K562 (cell line): ENCODE measurements around the gene TPD52L1. TPM values are rescaled to one million over a fixed set of nuclear protein-coding genes. Genes with fewer than 3 reads are reported as not detected.

Experiments
- GTF2E2 ChIP-seq: fragments of 200-800 bp; sonication (Bioruptor generic); IDR thresholded peaks from 2 replicates; pipeline ENCODE4 v1.6.1; 2016; ENCODE audit warnings: missing genetic modification characterization, missing compliant biosample characterization
- KAT7 ChIP-seq: sonication (generic); formaldehyde crosslinking; IDR thresholded peaks from 2 replicates; pipeline ENCODE4 v1.8.0; 2022; ENCODE audit warnings: missing genetic modification reagents, mild to moderate bottlenecking, borderline replicate concordance
- KLF13 ChIP-seq: fragments of 450-650 bp; IDR thresholded peaks from 2 replicates; pipeline ENCODE4 v1.6.1; 2016; ENCODE audit warnings: missing genetic modification characterization, low read depth, mild to moderate bottlenecking, missing compliant biosample characterization, moderate library complexity, borderline replicate concordance
- MED1 ChIP-seq: sonication (generic); formaldehyde crosslinking; IDR thresholded peaks from 2 replicates; pipeline ENCODE4 v1.8.1; 2023; ENCODE audit warnings: missing genetic modification reagents, borderline replicate concordance
- NCOA2 ChIP-seq, 2 experiments: fragments of 450-650 bp; IDR thresholded peaks; 2 replicates each; pipeline ENCODE4 v1.6.1; 2018; ENCODE audit warnings: mild to moderate bottlenecking in 2 of 2, moderate library complexity in 1 of 2; ENCODE audit not compliant: partially characterized antibody in 2 of 2
- PML ChIP-seq: IDR thresholded peaks from 2 replicates; pipeline ENCODE4 v1.6.1; 2012; ENCODE audit warnings: low read length, inconsistent platforms
- RBFOX2 ChIP-seq: fragments of 200-400 bp; formaldehyde crosslinking; IDR thresholded peaks from 2 replicates; pipeline ENCODE4 v1.6.1; 2017; ENCODE audit warnings: low read depth, mild to moderate bottlenecking, low read length, moderate library complexity
- RBM15 ChIP-seq: fragments of 200-400 bp; formaldehyde crosslinking; IDR thresholded peaks from 2 replicates; pipeline ENCODE4 v1.6.1; 2018; ENCODE audit warnings: mild to moderate bottlenecking, low read length, moderate library complexity; ENCODE audit not compliant: insufficient read depth
- SLC30A9 ChIP-seq: fragments of 250-450 bp; sonication (Bioruptor Pico); IDR thresholded peaks from 2 replicates; pipeline ENCODE4 v1.8.0; 2022; ENCODE audit warnings: mild to moderate bottlenecking, moderate library complexity
- SMC3 ChIP-seq: conservative IDR thresholded peaks from 2 replicates; pipeline ENCODE4 v1.6.1; 2011; ENCODE audit warnings: low read depth, low read length, improper control_type of control experiment; ENCODE audit not compliant: insufficient read depth
- TAL1 ChIP-seq: fragments of 450-650 bp; IDR thresholded peaks from 2 replicates; pipeline ENCODE4 v1.6.1; 2016; ENCODE audit warnings: mild to moderate bottlenecking
- U2AF1 ChIP-seq: fragments of 200-400 bp; formaldehyde crosslinking; optimal IDR thresholded peaks from 2 replicates; pipeline ENCODE3; 2017; ENCODE audit warnings: mild to moderate bottlenecking, low read depth, low read length, moderate library complexity
- ZC3H4 ChIP-seq: sonication (generic); formaldehyde crosslinking; IDR thresholded peaks from 2 replicates; pipeline ENCODE4 v1.9.0; 2021; ENCODE audit warnings: missing genetic modification reagents, borderline replicate concordance
- ZNF197 ChIP-seq: fragments of 200-800 bp; sonication (Bioruptor generic); IDR thresholded peaks from 2 replicates; pipeline ENCODE4 v1.6.1; 2016; ENCODE audit warnings: low read depth, missing genetic modification characterization, missing compliant biosample characterization
- ZNF764 ChIP-seq: fragments of 250-450 bp; sonication (Bioruptor Pico); IDR thresholded peaks from 2 replicates; pipeline ENCODE4 v1.4.0; 2020; ENCODE audit warnings: low read depth, mild to moderate bottlenecking, moderate library complexity
- polyA plus RNA-seq, 8 experiments: library from polyadenylated mRNA; depleted of rRNA in 4 of 8; stranded (reverse) in 5 of 8; unstranded in 3 of 8; fragments of >200 nt; fragmentation: Nextera tagmentation in 2 of 8; fragmentation: Illumina TruSeq in 1 of 8; extraction: Ambion mirVana in 2 of 8; extraction: Trizol in 1 of 8; gene quantifications; 2 replicates each; pipeline versions ENCODE4 v1.2.1 to v1.2.3, GENCODE V29; 2011 to 2014; ENCODE audit warnings: inconsistent platforms in 1 of 8, missing spikeins in 1 of 8
- total RNA-seq, 7 experiments: library from RNA; depleted of rRNA in 6 of 7; stranded (reverse); fragments of >200 nt in 6 of 7; fragmentation: Illumina TruSeq in 2 of 7; extraction: Trizol in 2 of 7; gene quantifications; 2 replicates each; pipeline versions ENCODE4 v1.2.1 to v1.2.3, GENCODE V29; 2011 to 2021; ENCODE audit warnings: low replicate concordance in 1 of 7
- TF ChIP-seq, protein P1 (sequence below), 2 experiments: IDR thresholded peaks; 2 replicates each; pipeline ENCODE4 v1.6.1; 2012; ENCODE audit warnings: improper control_type of control experiment in 2 of 2, low read depth in 2 of 2, low read length in 2 of 2, borderline replicate concordance in 1 of 2
- TF ChIP-seq, protein P2 (sequence below), 2 experiments: IDR thresholded peaks; 2 replicates each; pipeline ENCODE4 v1.6.1; 2011; ENCODE audit warnings: borderline replicate concordance in 1 of 2, control low read depth in 1 of 2, low read depth in 1 of 2, low read length in 1 of 2, mild to moderate bottlenecking in 1 of 2, mixed read lengths in 1 of 2, moderate library complexity in 1 of 2; ENCODE audit not compliant: insufficient read depth in 1 of 2, insufficient read length in 1 of 2, poor library complexity in 1 of 2, severe bottlenecking in 1 of 2; ENCODE audit errors: extremely low read depth in 1 of 2
- TF ChIP-seq, protein P3 (sequence below): sonication (generic); IDR thresholded peaks from 2 replicates; pipeline ENCODE4 v1.6.1; 2016
- TF ChIP-seq, protein P4 (sequence below): sonication (generic); formaldehyde crosslinking; IDR thresholded peaks from 2 replicates; pipeline ENCODE4 v1.8.0; 2022; ENCODE audit warnings: missing genetic modification reagents, mild to moderate bottlenecking, borderline replicate concordance

The TPD52L1 gene
- total and polyA plus RNA-seq, 9 of the 15 experiments (the other 6 are each of a cell fraction or from before 2014, with no cell fraction given): 12.9 to 149 (median 75.7) TPM

DNA sequence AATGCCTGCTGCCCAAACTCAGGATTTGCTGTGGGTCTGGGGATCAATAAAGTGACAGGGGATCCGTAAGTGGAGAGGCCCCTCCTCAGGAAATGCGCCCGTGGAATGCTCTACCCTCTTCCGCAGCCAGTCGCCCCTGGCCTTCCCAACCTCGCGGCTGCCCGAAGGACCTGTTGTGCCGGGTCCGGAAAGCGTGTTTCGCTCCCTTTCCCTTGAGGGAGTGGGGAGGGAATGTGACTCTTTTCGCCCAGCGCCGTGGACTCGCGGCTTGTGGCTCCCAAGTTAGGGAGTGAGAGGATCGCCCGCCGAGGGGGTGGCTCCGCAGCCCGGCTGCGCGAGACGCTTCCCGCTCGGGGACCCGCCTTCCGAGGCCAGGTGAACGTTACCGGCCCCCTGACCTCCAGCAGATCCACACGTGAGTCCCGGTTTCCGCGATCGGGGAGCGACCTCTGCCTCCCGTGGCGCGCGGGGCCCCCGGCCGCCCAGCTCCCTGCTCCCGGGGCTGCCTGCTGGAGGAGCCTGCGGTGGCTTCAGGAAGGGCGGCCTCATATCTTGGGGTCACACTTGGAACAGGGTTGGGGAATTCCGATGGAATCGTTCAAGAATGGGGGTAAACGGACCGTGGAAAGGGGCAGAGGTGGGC, 666 bp downstream of the TPD52L1 start (continued):
- TF ChIP-seq, protein P1, sequence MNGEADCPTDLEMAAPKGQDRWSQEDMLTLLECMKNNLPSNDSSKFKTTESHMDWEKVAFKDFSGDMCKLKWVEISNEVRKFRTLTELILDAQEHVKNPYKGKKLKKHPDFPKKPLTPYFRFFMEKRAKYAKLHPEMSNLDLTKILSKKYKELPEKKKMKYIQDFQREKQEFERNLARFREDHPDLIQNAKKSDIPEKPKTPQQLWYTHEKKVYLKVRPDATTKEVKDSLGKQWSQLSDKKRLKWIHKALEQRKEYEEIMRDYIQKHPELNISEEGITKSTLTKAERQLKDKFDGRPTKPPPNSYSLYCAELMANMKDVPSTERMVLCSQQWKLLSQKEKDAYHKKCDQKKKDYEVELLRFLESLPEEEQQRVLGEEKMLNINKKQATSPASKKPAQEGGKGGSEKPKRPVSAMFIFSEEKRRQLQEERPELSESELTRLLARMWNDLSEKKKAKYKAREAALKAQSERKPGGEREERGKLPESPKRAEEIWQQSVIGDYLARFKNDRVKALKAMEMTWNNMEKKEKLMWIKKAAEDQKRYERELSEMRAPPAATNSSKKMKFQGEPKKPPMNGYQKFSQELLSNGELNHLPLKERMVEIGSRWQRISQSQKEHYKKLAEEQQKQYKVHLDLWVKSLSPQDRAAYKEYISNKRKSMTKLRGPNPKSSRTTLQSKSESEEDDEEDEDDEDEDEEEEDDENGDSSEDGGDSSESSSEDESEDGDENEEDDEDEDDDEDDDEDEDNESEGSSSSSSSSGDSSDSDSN (IDR thresholded peaks at IDR 0.05; ENCODE audit: borderline replicate concordance in 1 of 2, low read depth in 2 of 2, low read length in 2 of 2): peak in 1 of 2 experiments; percentile 7; a peak in 1 of 4 replicates
- TF ChIP-seq ZC3H4: peak; percentile 70; the same call in 1 of the 2 replicates
- TF ChIP-seq SMC3: no peak
- no peak for TF ChIP-seq KLF13 (tag)
- 0 out of 2 replicates have a peak, but pooled peaks have one; percentile 29 for TF ChIP-seq GTF2E2 (tag)
- no peak for TF ChIP-seq NCOA2 (IDR thresholded peaks at IDR 0.05; ENCODE audit: partially characterized antibody in 2 of 2)
- no peak for TF ChIP-seq MED1 (CRISPR knock-in tag)
- TF ChIP-seq, protein P2, sequence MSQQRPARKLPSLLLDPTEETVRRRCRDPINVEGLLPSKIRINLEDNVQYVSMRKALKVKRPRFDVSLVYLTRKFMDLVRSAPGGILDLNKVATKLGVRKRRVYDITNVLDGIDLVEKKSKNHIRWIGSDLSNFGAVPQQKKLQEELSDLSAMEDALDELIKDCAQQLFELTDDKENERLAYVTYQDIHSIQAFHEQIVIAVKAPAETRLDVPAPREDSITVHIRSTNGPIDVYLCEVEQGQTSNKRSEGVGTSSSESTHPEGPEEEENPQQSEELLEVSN (IDR thresholded peaks at IDR 0.05; ENCODE audit: borderline replicate concordance in 1 of 2, extremely low read depth in 1 of 2, insufficient read depth in 1 of 2, insufficient read length in 1 of 2, low read depth in 1 of 2, low read length in 1 of 2, poor library complexity in 1 of 2, severe bottlenecking in 1 of 2): peak in 1 of 2 experiments; percentile 77
- TF ChIP-seq U2AF1: no peak
- no peak for TF ChIP-seq SLC30A9
- no peak for TF ChIP-seq TAL1
- no peak for TF ChIP-seq ZNF764 (CRISPR knock-in tag)
- TF ChIP-seq, protein P3, sequence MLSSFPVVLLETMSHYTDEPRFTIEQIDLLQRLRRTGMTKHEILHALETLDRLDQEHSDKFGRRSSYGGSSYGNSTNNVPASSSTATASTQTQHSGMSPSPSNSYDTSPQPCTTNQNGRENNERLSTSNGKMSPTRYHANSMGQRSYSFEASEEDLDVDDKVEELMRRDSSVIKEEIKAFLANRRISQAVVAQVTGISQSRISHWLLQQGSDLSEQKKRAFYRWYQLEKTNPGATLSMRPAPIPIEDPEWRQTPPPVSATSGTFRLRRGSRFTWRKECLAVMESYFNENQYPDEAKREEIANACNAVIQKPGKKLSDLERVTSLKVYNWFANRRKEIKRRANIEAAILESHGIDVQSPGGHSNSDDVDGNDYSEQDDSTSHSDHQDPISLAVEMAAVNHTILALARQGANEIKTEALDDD: no peak
- TF ChIP-seq RBM15: no peak
- TF ChIP-seq, protein P4, sequence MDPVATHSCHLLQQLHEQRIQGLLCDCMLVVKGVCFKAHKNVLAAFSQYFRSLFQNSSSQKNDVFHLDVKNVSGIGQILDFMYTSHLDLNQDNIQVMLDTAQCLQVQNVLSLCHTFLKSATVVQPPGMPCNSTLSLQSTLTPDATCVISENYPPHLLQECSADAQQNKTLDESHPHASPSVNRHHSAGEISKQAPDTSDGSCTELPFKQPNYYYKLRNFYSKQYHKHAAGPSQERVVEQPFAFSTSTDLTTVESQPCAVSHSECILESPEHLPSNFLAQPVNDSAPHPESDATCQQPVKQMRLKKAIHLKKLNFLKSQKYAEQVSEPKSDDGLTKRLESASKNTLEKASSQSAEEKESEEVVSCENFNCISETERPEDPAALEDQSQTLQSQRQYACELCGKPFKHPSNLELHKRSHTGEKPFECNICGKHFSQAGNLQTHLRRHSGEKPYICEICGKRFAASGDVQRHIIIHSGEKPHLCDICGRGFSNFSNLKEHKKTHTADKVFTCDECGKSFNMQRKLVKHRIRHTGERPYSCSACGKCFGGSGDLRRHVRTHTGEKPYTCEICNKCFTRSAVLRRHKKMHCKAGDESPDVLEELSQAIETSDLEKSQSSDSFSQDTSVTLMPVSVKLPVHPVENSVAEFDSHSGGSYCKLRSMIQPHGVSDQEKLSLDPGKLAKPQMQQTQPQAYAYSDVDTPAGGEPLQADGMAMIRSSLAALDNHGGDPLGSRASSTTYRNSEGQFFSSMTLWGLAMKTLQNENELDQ (CRISPR knock-in tag): 0 out of 2 replicates have a peak, but pooled peaks have one; percentile 75
- no peak for TF ChIP-seq PML
- TF ChIP-seq RBFOX2: peak; percentile 77
- peak; percentile 18; the same call in 1 of the 2 replicates for TF ChIP-seq KAT7
- no peak for TF ChIP-seq ZNF197
